HG03039 (cell line): Measurements from ENCODE around the gene ABHD16B.
"Not testable (repeated sequence)": the region's sequence is repeated elsewhere in the genome, so short reads cannot be mapped to it uniquely, and the experiment has no call there.

Experiments used
- ATAC-seq: cut with Tn5 transposase; IDR thresholded peaks from one replicate; pipeline ENCODE4 v1.9.1; 2021; ENCODE audit warnings: mild to moderate bottlenecking, moderate library complexity; ENCODE audit not compliant: unreplicated experiment

Gene ABHD16B

GRCh38 chr20:63874241-63874640 lies 12.9 kb downstream of the ABHD16B start:
- not testable (repeated sequence) for ATAC-seq

- no peak for ATAC-seq
These were observed 15.3 kb downstream of the ABHD16B start for GRCh38 chr20:63876489-63877036.

- no peak for ATAC-seq
These were observed 16.6 kb downstream of the ABHD16B start for GRCh38 chr20:63877755-63878470.

- no peak for ATAC-seq
These were observed 17.8 kb downstream of the ABHD16B start for GRCh38 chr20:63878899-63879663.

- not testable (repeated sequence) for ATAC-seq
These were observed 19.6 kb downstream of the ABHD16B start for GRCh38 chr20:63880901-63881300.

GRCh38 chr20:63881451-63882226 lies 20.3 kb downstream of the ABHD16B start:
- no peak for ATAC-seq

GRCh38 chr20:63882257-63883200 lies 21.2 kb downstream of the ABHD16B start:
- no peak for ATAC-seq

GRCh38 chr20:63883201-63883593 lies 21.9 kb downstream of the ABHD16B start:
- ATAC-seq, result no peak

- ATAC-seq, result no peak
These were observed 23.4 kb downstream of the ABHD16B start for GRCh38 chr20:63884506-63885263.

GRCh38 chr20:63885264-63886053 lies 24.2 kb downstream of the ABHD16B start:
- no peak for ATAC-seq

GRCh38 chr20:63886054-63886419 lies 24.7 kb downstream of the ABHD16B start:
- ATAC-seq, result no peak

- no peak for ATAC-seq
These were observed 25.6 kb downstream of the ABHD16B start for GRCh38 chr20:63886921-63887320.

- ATAC-seq, result no peak
These were observed 28.2 kb downstream of the ABHD16B start for GRCh38 chr20:63889241-63890200.

- ATAC-seq, result no peak
These were observed 28.9 kb downstream of the ABHD16B start for GRCh38 chr20:63890201-63890576.

- ATAC-seq, result no peak
These were observed 29.3 kb downstream of the ABHD16B start for GRCh38 chr20:63890616-63891015.

- ATAC-seq, result no peak
These were observed 30.0 kb downstream of the ABHD16B start for GRCh38 chr20:63891061-63892002.
